DMS53 treated with DMSO at 0.1 percent for 48 hours (cell line): ENCODE data around the gene ARHGEF7.

Experiments
- DNase-seq: peaks from one replicate; lab custom pipeline; 2025; ENCODE audit not compliant: unreplicated experiment; lab: John Stamatoyannopoulos, UW

ARHGEF7 gene

DNA sequence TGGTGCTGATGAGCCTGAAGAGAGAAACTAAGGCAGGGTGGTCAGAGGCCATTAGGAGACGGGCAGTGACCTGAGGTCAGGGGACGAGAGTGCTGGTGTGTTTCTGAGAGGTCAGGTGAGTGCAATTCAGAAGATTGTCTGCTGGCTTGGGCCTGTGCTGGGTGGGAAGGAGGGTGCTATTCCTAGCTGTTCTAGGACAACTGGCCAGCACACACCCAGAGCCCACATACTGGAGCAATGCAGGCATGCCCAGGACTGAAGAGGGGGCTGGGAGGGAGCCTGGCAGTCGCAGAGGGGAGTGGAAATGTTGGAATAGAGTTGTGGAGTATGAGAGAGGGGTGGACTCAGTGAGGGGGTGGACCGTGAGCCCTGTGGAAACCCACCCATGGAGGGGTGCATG is 16.5 kb downstream of the ARHGEF7 start:
- no peak for DNase-seq

- no peak for DNase-seq
Observed at GRCh38 chr13:111132948-111133347, 17.8 kb downstream of the ARHGEF7 start.

DNA sequence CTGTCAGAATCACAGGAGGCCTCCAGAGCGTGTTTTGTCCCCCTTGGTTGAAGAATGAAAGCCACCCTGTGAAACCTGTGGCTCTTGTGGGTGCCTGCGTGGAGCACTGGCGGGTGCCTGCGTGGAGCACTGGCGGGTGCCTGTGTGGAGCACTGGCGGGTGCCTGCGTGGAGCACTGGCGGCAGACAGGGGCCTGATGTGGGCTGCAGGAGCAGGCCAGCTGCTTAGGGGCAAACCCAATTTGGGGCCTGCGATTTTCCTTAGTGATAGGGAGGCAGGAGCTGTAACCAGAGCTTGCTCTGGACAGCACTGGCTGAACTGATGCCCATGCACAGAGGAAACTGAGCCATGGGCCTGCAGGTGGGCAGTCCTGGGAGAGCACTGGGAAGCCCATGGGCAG is 24.3 kb downstream of the ARHGEF7 start:
- DNase-seq, result no peak

GRCh38 chr13:111139873-111140561 is 24.9 kb downstream of the ARHGEF7 start:
- DNase-seq, result no peak

DNA sequence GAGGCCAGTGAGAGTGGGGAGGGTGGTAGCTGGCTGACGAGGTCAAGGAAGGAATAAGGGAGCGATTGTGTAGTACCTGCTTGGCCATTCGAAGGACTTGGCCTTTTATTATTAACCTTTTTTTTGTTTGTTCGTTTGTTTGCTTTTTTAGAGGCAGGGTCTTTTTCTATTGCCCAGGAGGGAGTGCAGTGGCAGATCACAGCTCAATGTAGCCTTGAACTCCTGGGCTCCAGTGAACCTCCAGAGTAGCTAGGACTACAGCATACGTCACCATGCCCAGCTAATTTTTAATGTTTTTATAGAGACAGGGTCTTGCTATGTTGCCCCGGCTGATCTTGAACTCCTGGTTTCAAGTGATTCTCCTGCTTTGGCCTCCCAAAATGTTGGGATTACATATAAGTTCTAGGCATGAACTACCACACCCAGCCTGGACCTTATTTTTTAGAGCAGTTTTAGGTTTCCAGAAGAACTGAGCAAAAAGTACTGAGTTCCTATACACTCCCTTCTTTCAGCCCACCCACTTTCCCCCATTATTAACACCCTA is 25.5 kb downstream of the ARHGEF7 start:
- no peak for DNase-seq

GRCh38 chr13:111142472-111142871 is 27.4 kb downstream of the ARHGEF7 start:
- no peak for DNase-seq

DNA sequence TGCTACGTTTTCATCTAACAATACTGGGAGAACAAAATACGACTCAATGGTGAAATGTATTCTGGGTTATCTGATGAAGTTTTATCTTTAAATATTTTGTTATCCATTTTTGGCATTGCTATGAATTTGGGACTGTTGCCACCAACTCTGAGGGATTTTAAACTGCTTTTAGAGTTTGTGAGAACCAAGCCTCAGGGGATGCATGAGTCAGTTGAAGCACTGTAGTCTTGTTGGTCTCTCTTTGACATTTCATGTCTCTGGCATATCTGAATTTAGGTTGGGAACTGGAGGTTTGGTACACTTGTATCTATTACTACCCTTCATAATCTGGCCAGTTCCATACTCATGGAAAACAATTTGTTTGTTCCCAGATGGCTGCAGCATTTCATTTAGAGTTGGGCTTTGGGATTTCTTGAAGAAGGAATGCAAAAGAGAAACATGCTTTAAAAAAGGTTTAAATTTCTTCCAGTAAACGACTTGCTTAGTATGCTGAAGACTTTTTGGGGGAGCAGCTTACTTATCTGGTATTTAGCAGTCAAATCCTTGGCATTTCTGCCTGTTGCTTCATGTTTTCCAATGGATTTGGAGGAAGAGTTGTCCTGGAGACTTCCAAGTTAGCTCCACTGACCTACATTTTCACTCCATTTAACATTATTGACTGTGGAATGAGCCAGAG is 28.9 kb downstream of the ARHGEF7 start:
- no peak for DNase-seq

- no peak for DNase-seq
Observed at GRCh38 chr13:111145071-111145470, 30.0 kb downstream of the ARHGEF7 start.

GRCh38 chr13:111145506-111145905 is 30.4 kb downstream of the ARHGEF7 start:
- no peak for DNase-seq

DNA sequence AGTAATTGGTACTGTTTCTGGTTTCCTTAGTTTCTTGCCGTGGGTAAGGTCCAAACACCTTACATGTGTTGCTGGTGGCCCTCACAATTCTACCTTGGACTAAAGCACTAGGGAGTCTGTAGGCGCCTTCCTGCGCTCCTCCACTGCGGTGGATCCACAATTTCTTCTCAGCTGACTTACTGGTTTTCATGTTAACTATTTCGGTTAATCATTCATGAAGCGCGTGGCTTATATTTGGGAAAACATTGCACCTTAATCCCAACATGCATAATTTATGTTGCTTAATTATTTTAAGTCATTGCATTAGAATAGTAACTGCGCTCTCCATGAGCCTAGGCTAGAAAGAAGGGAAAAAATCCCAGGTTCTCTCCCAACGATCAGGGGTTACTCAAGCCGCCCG is 37.7 kb downstream of the ARHGEF7 start:
- DNase-seq, result no peak

GRCh38 chr13:111153279-111153976 is 38.3 kb downstream of the ARHGEF7 start:
- DNase-seq, result peak; percentile 35

DNA sequence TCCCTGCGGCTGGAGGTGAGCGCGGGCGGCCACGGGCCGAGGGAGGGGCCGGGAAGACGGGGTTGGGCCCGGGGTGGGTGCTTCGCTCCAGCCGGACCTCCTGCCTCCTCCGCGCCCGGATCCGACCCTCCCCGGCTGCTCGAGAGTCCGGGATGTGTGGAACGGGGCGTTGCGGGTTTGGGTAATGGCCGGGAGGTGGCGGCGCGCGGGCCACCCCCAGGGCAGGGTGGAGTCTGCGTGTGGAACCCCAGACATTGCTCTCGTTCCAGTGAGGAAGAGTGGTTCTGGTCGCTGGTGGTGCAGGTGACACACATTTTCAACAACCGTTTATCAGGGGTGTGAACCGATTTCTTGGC is 38.8 kb downstream of the ARHGEF7 start:
- no peak for DNase-seq

- DNase-seq, result no peak
Observed at GRCh38 chr13:111156421-111156820, 41.3 kb downstream of the ARHGEF7 start.

GRCh38 chr13:111158136-111158805 is 43.2 kb downstream of the ARHGEF7 start:
- DNase-seq, result no peak

GRCh38 chr13:111159362-111160320 is 44.5 kb downstream of the ARHGEF7 start:
- DNase-seq, result no peak

GRCh38 chr13:111160648-111161047 is 45.5 kb downstream of the ARHGEF7 start:
- no peak for DNase-seq

GRCh38 chr13:111161601-111162600 is 46.8 kb downstream of the ARHGEF7 start:
- DNase-seq, result no peak

GRCh38 chr13:111165241-111166010 is 50.3 kb downstream of the ARHGEF7 start:
- DNase-seq, result no peak
